Tibial nerve (tissue), 3 donors: ENCODE measurements around the gene EMILIN1.

Experiments
- POLR2A ChIP-seq, 2 donors: fragments of 450-650 bp; IDR thresholded peaks; one replicate each; pipeline ENCODE4 v1.6.1; 2017; ENCODE audit warnings: antibody characterized with exemption in 2 of 2, mild to moderate bottlenecking in 2 of 2, moderate library complexity in 2 of 2
- TF ChIP-seq, protein P1 (sequence below), 5 experiments: fragments of 200-600 bp in 3 of 5; fragments of 450-650 bp in 2 of 5; sonication (generic) in 3 of 5; IDR thresholded peaks; one replicate each; pipeline ENCODE4 v1.5.1; 2016 to 2019; ENCODE audit warnings: antibody characterized with exemption in 5 of 5, mild to moderate bottlenecking in 3 of 5, moderate library complexity in 2 of 5

DNA sequence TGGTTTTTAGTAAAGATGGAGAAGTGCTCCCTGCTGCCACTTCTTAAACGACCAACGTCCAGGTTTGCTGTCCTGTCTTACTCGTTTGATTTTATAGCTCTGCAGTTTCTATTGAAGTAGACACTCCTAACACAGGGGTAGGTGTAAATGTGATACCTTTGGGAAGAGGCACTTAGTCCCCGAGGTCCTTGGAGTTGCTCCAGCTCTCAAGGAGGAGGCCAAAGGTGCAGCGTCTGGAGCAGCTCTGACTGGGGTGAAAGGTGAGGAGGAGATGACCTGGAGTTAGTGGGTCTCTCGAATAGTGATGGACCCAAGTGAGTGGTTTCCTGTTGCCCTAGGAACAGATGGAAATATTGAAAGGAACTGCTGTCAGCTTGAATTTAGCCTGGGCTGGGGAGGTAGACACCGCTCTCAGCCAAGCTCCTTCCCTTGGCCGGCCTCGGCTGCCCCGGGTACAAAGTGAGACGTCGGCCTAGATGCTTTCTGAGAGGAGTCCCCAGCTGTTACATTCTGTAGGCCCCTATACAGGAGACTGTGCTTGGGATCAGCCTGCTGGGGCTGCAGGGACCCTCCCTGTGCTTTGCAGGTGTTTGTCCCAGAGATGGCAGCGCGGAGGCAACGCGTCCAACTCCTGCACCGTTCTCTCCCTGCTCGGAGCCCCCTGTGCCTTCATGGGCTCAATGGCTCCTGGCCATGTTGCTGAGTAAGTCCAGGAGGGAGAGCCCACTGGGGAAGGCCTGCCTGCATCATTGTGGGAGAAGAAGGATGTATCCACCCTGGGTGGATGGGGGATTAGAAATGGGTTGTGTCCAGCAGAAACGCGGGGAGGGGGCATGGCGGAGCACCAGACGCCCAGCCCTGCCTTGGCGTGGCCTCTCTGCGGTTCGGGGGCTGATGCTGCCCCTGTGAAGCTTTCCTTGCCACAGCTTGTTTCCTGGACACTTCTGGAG, 13.6 kb downstream of the EMILIN1 start:
- no peak for TF ChIP-seq POLR2A (IDR thresholded peaks at IDR 0.05)
- TF ChIP-seq, protein P1, sequence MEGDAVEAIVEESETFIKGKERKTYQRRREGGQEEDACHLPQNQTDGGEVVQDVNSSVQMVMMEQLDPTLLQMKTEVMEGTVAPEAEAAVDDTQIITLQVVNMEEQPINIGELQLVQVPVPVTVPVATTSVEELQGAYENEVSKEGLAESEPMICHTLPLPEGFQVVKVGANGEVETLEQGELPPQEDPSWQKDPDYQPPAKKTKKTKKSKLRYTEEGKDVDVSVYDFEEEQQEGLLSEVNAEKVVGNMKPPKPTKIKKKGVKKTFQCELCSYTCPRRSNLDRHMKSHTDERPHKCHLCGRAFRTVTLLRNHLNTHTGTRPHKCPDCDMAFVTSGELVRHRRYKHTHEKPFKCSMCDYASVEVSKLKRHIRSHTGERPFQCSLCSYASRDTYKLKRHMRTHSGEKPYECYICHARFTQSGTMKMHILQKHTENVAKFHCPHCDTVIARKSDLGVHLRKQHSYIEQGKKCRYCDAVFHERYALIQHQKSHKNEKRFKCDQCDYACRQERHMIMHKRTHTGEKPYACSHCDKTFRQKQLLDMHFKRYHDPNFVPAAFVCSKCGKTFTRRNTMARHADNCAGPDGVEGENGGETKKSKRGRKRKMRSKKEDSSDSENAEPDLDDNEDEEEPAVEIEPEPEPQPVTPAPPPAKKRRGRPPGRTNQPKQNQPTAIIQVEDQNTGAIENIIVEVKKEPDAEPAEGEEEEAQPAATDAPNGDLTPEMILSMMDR (IDR thresholded peaks at IDR 0.05) = no peak
